H1 (cell line): ENCODE results near the gene BTRC. TPM values are rescaled to one million over a fixed set of nuclear protein-coding genes. Genes with fewer than 3 reads are reported as not detected.

Experiments used
- CTCF ChIA-PET: fragments of 300-600 bp; sonication (Branson Sonifier 250); formaldehyde crosslinking; loops from one replicate; lab custom pipeline; 2021; ENCODE audit not compliant: partially characterized antibody; lab: Charles Lee
- POLR2A ChIA-PET: fragments of 300-600 bp; sonication (Branson Sonifier 250); formaldehyde crosslinking; loops from one replicate; lab custom pipeline; 2021; ENCODE audit warnings: inconsistent platforms; ENCODE audit not compliant: partially characterized antibody; lab: Charles Lee
- DNase-seq, 2 experiments: peaks; one replicate each; pipeline versions ENCODE4 v3.0.0 to v3.0.0-alpha.2; 2010 to 2022; ENCODE audit warnings: low spot score in 2 of 2, low read depth in 1 of 2, mixed read lengths in 1 of 2
- FAIRE-seq: peaks from 2 replicates; lab custom pipeline; 2011; peaks lifted over from hg19 to GRCh38; lab: Jason Lieb, UNC
- H2AFZ ChIP-seq: 2 replicates; pipeline ENCODE4 v1.8.1; 2012; ENCODE audit warnings: low read length, inconsistent platforms
- H2AK5ac ChIP-seq: 2 replicates; pipeline ENCODE4 v1.6.1; 2013; ENCODE audit warnings: low read depth, low read length
- H2BK120ac ChIP-seq: replicated peaks from 2 replicates; pipeline ENCODE3; 2013; ENCODE audit warnings: low read depth, low read length, inconsistent platforms
- H2BK12ac ChIP-seq: 2 replicates; pipeline ENCODE4 v1.6.1; 2013; ENCODE audit warnings: low read depth, low read length
- H2BK15ac ChIP-seq: 2 replicates; pipeline ENCODE4 v1.6.1; 2013; ENCODE audit warnings: low read length
- H2BK20ac ChIP-seq: 2 replicates; pipeline ENCODE4 v1.6.1; 2013; ENCODE audit warnings: low read length
- H2BK5ac ChIP-seq: 2 replicates; pipeline ENCODE4 v1.6.1; 2013; ENCODE audit warnings: low read depth, low read length
- H3K14ac ChIP-seq: 2 replicates; pipeline ENCODE4 v1.6.1; 2013; ENCODE audit warnings: inconsistent platforms; ENCODE audit not compliant: insufficient read length
- H3K18ac ChIP-seq: 2 replicates; pipeline ENCODE4 v1.6.1; 2013; ENCODE audit warnings: low read length; ENCODE audit errors: extremely low read depth
- H3K23ac ChIP-seq: 2 replicates; pipeline ENCODE4 v1.6.1; 2013; ENCODE audit warnings: inconsistent platforms; ENCODE audit not compliant: insufficient read length
- H3K23me2 ChIP-seq: 2 replicates; pipeline ENCODE4 v1.6.1; 2013; ENCODE audit warnings: low read depth, low read length
- H3K27ac ChIP-seq: 2 replicates; pipeline ENCODE4 v1.6.1; 2011; ENCODE audit warnings: low read depth, low read length, inconsistent platforms
- H3K27me3 ChIP-seq, 4 experiments: replicated peaks in 1 of 4; 1 replicate in 1 of 4; 2 replicates in 3 of 4; pipeline versions ENCODE4 v1.6.1 to v1.8.1; 2011 to 2013; ENCODE audit warnings: low read length in 3 of 4, mild to moderate bottlenecking in 3 of 4, inconsistent platforms in 2 of 4, mixed read lengths in 2 of 4, moderate library complexity in 1 of 4; ENCODE audit not compliant: control insufficient read depth in 3 of 4, insufficient read depth in 3 of 4; ENCODE audit errors: extremely low read depth in 1 of 4
- H3K36me3 ChIP-seq, 4 experiments: 2 replicates each; pipeline versions ENCODE4 v1.6.1 to v1.8.1; 2011 to 2013; ENCODE audit warnings: mild to moderate bottlenecking in 4 of 4, low read length in 3 of 4, moderate library complexity in 2 of 4, control low read depth in 1 of 4, inconsistent platforms in 1 of 4; ENCODE audit not compliant: insufficient read depth in 4 of 4, control insufficient read depth in 2 of 4
- H3K4ac ChIP-seq: replicated peaks from 2 replicates; pipeline ENCODE3; 2013; ENCODE audit warnings: low read length, low read depth, mixed read lengths, inconsistent platforms; ENCODE audit not compliant: insufficient read length
- H3K4me1 ChIP-seq, 4 experiments: replicated peaks in 1 of 4; 1 replicate in 1 of 4; 2 replicates in 3 of 4; pipeline versions ENCODE4 v1.6.1 to v1.8.1; 2011 to 2013; ENCODE audit warnings: low read length in 3 of 4, inconsistent platforms in 2 of 4, mixed read lengths in 1 of 4; ENCODE audit not compliant: insufficient read depth in 4 of 4, control insufficient read depth in 3 of 4
- H3K4me2 ChIP-seq, 2 experiments: 2 replicates each; pipeline versions ENCODE4 v1.6.1 to v1.8.1; 2011 to 2013; ENCODE audit warnings: low read depth in 2 of 2, low read length in 2 of 2, control low read depth in 1 of 2, inconsistent platforms in 1 of 2, mild to moderate bottlenecking in 1 of 2; ENCODE audit not compliant: insufficient read depth in 1 of 2
- H3K4me3 ChIP-seq, 4 experiments: fragments of 200-600, 300-600 bp in 1 of 4; sonication (generic), shearing (Covaris generic), sonication (Bioruptor Twin) in 1 of 4; 2 replicates each; pipeline versions ENCODE4 v1.5.1 to v1.8.1; 2011 to 2016; ENCODE audit warnings: low read length in 4 of 4, low read depth in 3 of 4, control low read depth in 2 of 4, inconsistent platforms in 2 of 4, mild to moderate bottlenecking in 2 of 4, mixed read lengths in 1 of 4, moderate library complexity in 1 of 4; ENCODE audit not compliant: insufficient read depth in 2 of 4; ENCODE audit errors: extremely low read depth in 1 of 4
- H3K56ac ChIP-seq: replicated peaks from 2 replicates; pipeline ENCODE3; 2013; ENCODE audit warnings: low read depth, mild to moderate bottlenecking, mixed read lengths, low read length, inconsistent platforms; ENCODE audit not compliant: insufficient read length
- H3K79me1 ChIP-seq: 2 replicates; pipeline ENCODE4 v1.6.1; 2013; ENCODE audit warnings: low read depth, low read length, control low read depth
- H3K79me2 ChIP-seq, 2 experiments: 2 replicates each; pipeline versions ENCODE4 v1.6.1 to v1.8.1; 2012 to 2013; ENCODE audit warnings: low read length in 2 of 2, mild to moderate bottlenecking in 2 of 2, inconsistent platforms in 1 of 2; ENCODE audit not compliant: insufficient read depth in 2 of 2, control insufficient read depth in 1 of 2
- H3K9ac ChIP-seq, 4 experiments: replicated peaks in 1 of 4; 1 replicate in 1 of 4; 2 replicates in 3 of 4; pipeline versions ENCODE4 v1.6.1 to v1.8.1; 2011 to 2013; ENCODE audit warnings: low read depth in 3 of 4, low read length in 3 of 4, control low read depth in 2 of 4, mild to moderate bottlenecking in 2 of 4, moderate library complexity in 2 of 4, inconsistent platforms in 1 of 4; ENCODE audit errors: extremely low read depth in 1 of 4
- H3K9me3 ChIP-seq, 2 experiments: 2 replicates each; pipeline versions ENCODE4 v1.6.1 to v1.8.1; 2012 to 2013; ENCODE audit warnings: mild to moderate bottlenecking in 2 of 2, moderate library complexity in 2 of 2, control low read depth in 1 of 2, inconsistent platforms in 1 of 2, low read depth in 1 of 2, low read length in 1 of 2, mixed read lengths in 1 of 2; ENCODE audit not compliant: insufficient read depth in 2 of 2
- H4K20me1 ChIP-seq, 2 experiments: replicated peaks in 1 of 2; 2 replicates each; pipeline versions ENCODE3 to v1.8.1; 2011 to 2013; ENCODE audit warnings: inconsistent platforms in 2 of 2, low read length in 2 of 2, mild to moderate bottlenecking in 1 of 2; ENCODE audit not compliant: insufficient read depth in 2 of 2, control insufficient read depth in 1 of 2
- H4K5ac ChIP-seq: 2 replicates; pipeline ENCODE4 v1.6.1; 2013; ENCODE audit warnings: low read length, low read depth, mixed read lengths, inconsistent platforms; ENCODE audit not compliant: insufficient read length
- H4K8ac ChIP-seq: 2 replicates; pipeline ENCODE4 v1.8.0; 2013; ENCODE audit warnings: mild to moderate bottlenecking, moderate library complexity, low read length, inconsistent platforms; ENCODE audit not compliant: insufficient read depth; ENCODE audit errors: extremely low read depth
- H4K91ac ChIP-seq: replicated peaks from 2 replicates; pipeline ENCODE3; 2013; ENCODE audit warnings: low read length, mixed read lengths, inconsistent platforms; ENCODE audit not compliant: insufficient read length
- KDM5A ChIP-seq: fragments of 200-600 bp; IDR thresholded peaks from 2 replicates; pipeline ENCODE4 v1.7.1; 2012; ENCODE audit warnings: mild to moderate bottlenecking, low read length, inconsistent platforms, mixed read lengths
- POU5F1 ChIP-seq: IDR thresholded peaks from 2 replicates; pipeline ENCODE4 v1.6.1; 2011; ENCODE audit warnings: low read depth, mild to moderate bottlenecking, low read length, moderate library complexity
- SIRT6 ChIP-seq: IDR thresholded peaks from one replicate; pipeline ENCODE4 v1.7.1; 2012; ENCODE audit warnings: low read length, inconsistent platforms
- polyA plus RNA-seq, 7 experiments: library from polyadenylated mRNA; depleted of rRNA in 3 of 7; stranded (reverse) in 5 of 7; unstranded in 2 of 7; fragments of >200 nt in 5 of 7; fragments of 200-250 nt in 2 of 7; gene quantifications; 1 replicate in 5 of 7; 2 replicates in 1 of 7; 4 replicates in 1 of 7; pipeline versions ENCODE4 v1.2.1 to v1.2.3, GENCODE V29; 2011 to 2013; ENCODE audit warnings: missing spikeins in 2 of 7, mixed read lengths in 2 of 7
- total RNA-seq: library from RNA; stranded (reverse); fragmentation: NEBNext Ultra II Directional; extraction: Animal tissue kit (Norgen Biotek cat#: 25700); gene quantifications from 2 replicates; pipeline ENCODE4 v1.2.1, GENCODE V29; 2021

The BTRC gene
- total and polyA plus RNA-seq, 2 of the 8 experiments (the other 6 are each of a cell fraction or from before 2014, with no cell fraction given), result 9.9 to 24.7 TPM

- H3K18ac ChIP-seq, result no peak overlapping the region
- no peak overlapping the region for H2BK120ac ChIP-seq
- ChIA-PET CTCF (interaction anchor here (0.6 to 1.1 kb wide), 3 partner anchors 10 to 139 kb away, joined by 3 to 4 read pairs (median 4); no protein-coding TSS in a partner anchor), POLR2A (no interaction called here)
- no peak overlapping the region for H2AK5ac ChIP-seq
- H3K4ac ChIP-seq, result no peak overlapping the region
- H3K79me2 ChIP-seq, result no peaks in the 10 kb centered on the region
- H4K5ac ChIP-seq, result no peak overlapping the region
- H3K36me3 ChIP-seq, result no peaks in the 10 kb centered on the region
- no peak overlapping the region for H2AFZ ChIP-seq
- H3K9me3 ChIP-seq, result peaks cover 0 to 3% of the 10 kb centered on the region in 2 experiments; a peak in 1 of 4 replicates
- no peak overlapping the region for H2BK20ac ChIP-seq
- H3K56ac ChIP-seq, result no peak overlapping the region
- H3K27me3 ChIP-seq, result no peaks in the 10 kb centered on the region
- TF ChIP-seq KDM5A (no peak), POU5F1 (no peak), SIRT6 (no peak)
- FAIRE-seq (no peak), DNase-seq (no peak)
- H4K20me1 ChIP-seq, result no peaks in the 10 kb centered on the region
- H4K91ac ChIP-seq, result no peak overlapping the region
- H3K4me1 ChIP-seq, result no peaks in the 10 kb centered on the region
- H3K23me2 ChIP-seq, result no peaks in the 10 kb centered on the region
- H3K4me2 ChIP-seq, result no peak overlapping the region
- no peak overlapping the region for H3K23ac ChIP-seq
- no peak overlapping the region for H2BK12ac ChIP-seq
- H4K8ac ChIP-seq, result no peak overlapping the region
- H3K27ac ChIP-seq, result no peak overlapping the region
- no peak overlapping the region for H3K14ac ChIP-seq
- no peak overlapping the region for H2BK15ac ChIP-seq
- H3K79me1 ChIP-seq, result no peaks in the 10 kb centered on the region
- no peak overlapping the region for H2BK5ac ChIP-seq
- H3K9ac ChIP-seq, result no peak overlapping the region
- H3K4me3 ChIP-seq, result no peak overlapping the region
These were observed 158.8 kb downstream of the BTRC start for GRCh38 chr10:101512738-101513137.
